HEK293 (cell line): Measurements from ENCODE around the gene NCR3LG1.

Source experiments
- CTCF ChIA-PET: fragments of 350-600 bp; formaldehyde crosslinking; extraction: SDS; loops from one replicate; lab custom pipeline; 2021; ENCODE audit warnings: antibody characterized with exemption; lab: Yijun Ruan, JAX
- POLR2A ChIA-PET: fragments of 300-600 bp; formaldehyde crosslinking; extraction: SDS; loops from one replicate; lab custom pipeline; 2020; ENCODE audit warnings: antibody characterized with exemption, inconsistent platforms; lab: Yijun Ruan, JAX
- H3K27ac ChIP-seq: fragments of 200-500 bp; sonication (Bioruptor generic); 2 replicates; pipeline ENCODE4 v1.5.1; 2014; ENCODE audit warnings: low read depth, low read length, control low read depth, inconsistent platforms; ENCODE audit errors: extremely low read depth
- H3K36me3 ChIP-seq, 2 experiments: fragments of 200-500 bp in 1 of 2; sonication (Bioruptor generic) in 1 of 2; 1 replicate in 1 of 2; 2 replicates in 1 of 2; pipeline ENCODE4 v1.5.1; 2014 to 2017; ENCODE audit warnings: inconsistent platforms in 2 of 2, low read length in 2 of 2; ENCODE audit not compliant: control insufficient read depth in 2 of 2, insufficient read depth in 1 of 2
- H3K4me1 ChIP-seq: fragments of 200-500 bp; sonication (Bioruptor generic); 2 replicates; pipeline ENCODE4 v1.5.1; 2014; ENCODE audit warnings: mild to moderate bottlenecking, low read length, inconsistent platforms; ENCODE audit not compliant: control insufficient read depth, insufficient read depth
- H3K4me3 ChIP-seq: 2 replicates; pipeline ENCODE4 v1.5.1; 2011; ENCODE audit warnings: low read depth, mild to moderate bottlenecking, control low read depth, low read length, moderate library complexity
- H3K9me3 ChIP-seq: fragments of 200-500 bp; sonication (Bioruptor generic); 2 replicates; pipeline ENCODE4 v1.5.1; 2014; ENCODE audit warnings: low read depth, low read length, inconsistent platforms; ENCODE audit not compliant: control insufficient read depth, insufficient read depth
- GLIS1 ChIP-seq: fragments of 450-650 bp; formaldehyde crosslinking; IDR thresholded peaks from 2 replicates; pipeline ENCODE4 v1.5.1; 2016; ENCODE audit warnings: missing biosample characterization, missing genetic modification characterization
- KLF1 ChIP-seq: fragments of 450-650 bp; formaldehyde crosslinking; IDR thresholded peaks from 2 replicates; pipeline ENCODE4 v1.5.1; 2016; ENCODE audit warnings: missing biosample characterization, missing genetic modification characterization
- SP3 ChIP-seq: fragments of 450-650 bp; formaldehyde crosslinking; IDR thresholded peaks from 2 replicates; pipeline ENCODE4 v1.5.1; 2016; ENCODE audit warnings: missing biosample characterization, missing genetic modification characterization
- SP7 ChIP-seq: fragments of 450-650 bp; formaldehyde crosslinking; IDR thresholded peaks from 2 replicates; pipeline ENCODE4 v1.5.1; 2016; ENCODE audit warnings: missing biosample characterization, missing genetic modification characterization
- TCF7L2 ChIP-seq: IDR thresholded peaks from 2 replicates; pipeline ENCODE4 v1.6.1; 2011; ENCODE audit warnings: low read depth, mild to moderate bottlenecking, inconsistent platforms, low read length, moderate library complexity, borderline replicate concordance
- ZNF114 ChIP-seq: fragments of 450-650 bp; formaldehyde crosslinking; IDR thresholded peaks from 2 replicates; pipeline ENCODE4 v1.5.0; 2017; ENCODE audit warnings: missing biosample characterization, missing genetic modification characterization
- ZNF121 ChIP-seq: fragments of 450-650 bp; formaldehyde crosslinking; IDR thresholded peaks from 2 replicates; pipeline ENCODE4 v1.5.1; 2016; ENCODE audit warnings: missing biosample characterization, missing genetic modification characterization
- ZNF148 ChIP-seq: fragments of 450-650 bp; formaldehyde crosslinking; IDR thresholded peaks from 2 replicates; pipeline ENCODE4 v1.5.0; 2017; ENCODE audit warnings: missing biosample characterization, missing genetic modification characterization, borderline replicate concordance
- ZNF184 ChIP-seq: fragments of 450-650 bp; IDR thresholded peaks from 2 replicates; pipeline ENCODE4 v1.5.1; 2018; ENCODE audit warnings: missing biosample characterization, mild to moderate bottlenecking, missing genetic modification characterization
- ZNF292 ChIP-seq: fragments of 450-650 bp; formaldehyde crosslinking; IDR thresholded peaks from 2 replicates; pipeline ENCODE4 v1.5.1; 2016; ENCODE audit warnings: low read depth, missing biosample characterization, missing genetic modification characterization, borderline replicate concordance
- ZNF302 ChIP-seq: fragments of 450-650 bp; formaldehyde crosslinking; IDR thresholded peaks from 2 replicates; pipeline ENCODE4 v1.5.1; 2016; ENCODE audit warnings: missing biosample characterization, missing genetic modification characterization, low read depth
- ZNF501 ChIP-seq: fragments of 450-650 bp; formaldehyde crosslinking; IDR thresholded peaks from 2 replicates; pipeline ENCODE4 v1.5.1; 2016; ENCODE audit warnings: missing biosample characterization, missing genetic modification characterization
- ZNF530 ChIP-seq: fragments of 450-650 bp; formaldehyde crosslinking; IDR thresholded peaks from 2 replicates; pipeline ENCODE4 v1.5.1; 2016; ENCODE audit warnings: low read depth, missing biosample characterization, missing genetic modification characterization
- ZNF585B ChIP-seq: fragments of 450-650 bp; formaldehyde crosslinking; IDR thresholded peaks from 2 replicates; pipeline ENCODE4 v1.5.1; 2016; ENCODE audit warnings: missing biosample characterization, missing genetic modification characterization
- ZNF600 ChIP-seq: fragments of 450-650 bp; formaldehyde crosslinking; IDR thresholded peaks from 2 replicates; pipeline ENCODE4 v1.5.1; 2016; ENCODE audit warnings: missing biosample characterization, missing genetic modification characterization
- ZNF621 ChIP-seq: fragments of 450-650 bp; formaldehyde crosslinking; IDR thresholded peaks from 2 replicates; pipeline ENCODE4 v1.5.1; 2017; ENCODE audit warnings: missing biosample characterization, missing genetic modification characterization
- ZNF624 ChIP-seq: fragments of 450-650 bp; formaldehyde crosslinking; IDR thresholded peaks from 2 replicates; pipeline ENCODE4 v1.5.1; 2017; ENCODE audit warnings: missing biosample characterization, missing genetic modification characterization
- ZNF670 ChIP-seq: fragments of 450-650 bp; formaldehyde crosslinking; IDR thresholded peaks from 2 replicates; pipeline ENCODE4 v1.5.1; 2016; ENCODE audit warnings: missing biosample characterization, missing genetic modification characterization, low read depth
- ZNF791 ChIP-seq: fragments of 450-650 bp; formaldehyde crosslinking; IDR thresholded peaks from 2 replicates; pipeline ENCODE4 v1.5.1; 2016; ENCODE audit warnings: missing biosample characterization, missing genetic modification characterization
- ZSCAN23 ChIP-seq: fragments of 450-650 bp; formaldehyde crosslinking; IDR thresholded peaks from 2 replicates; pipeline ENCODE4 v1.5.1; 2016; ENCODE audit warnings: missing biosample characterization, missing genetic modification characterization
- TF ChIP-seq, protein P1 (sequence below): fragments of 450-650 bp; formaldehyde crosslinking; IDR thresholded peaks from 2 replicates; pipeline ENCODE4 v1.5.1; 2016; ENCODE audit warnings: missing biosample characterization, missing genetic modification characterization
- TF ChIP-seq, protein P2 (sequence below): fragments of 450-650 bp; formaldehyde crosslinking; IDR thresholded peaks from 2 replicates; pipeline ENCODE4 v1.5.1; 2016; ENCODE audit warnings: missing biosample characterization, missing genetic modification characterization

Gene NCR3LG1

DNA sequence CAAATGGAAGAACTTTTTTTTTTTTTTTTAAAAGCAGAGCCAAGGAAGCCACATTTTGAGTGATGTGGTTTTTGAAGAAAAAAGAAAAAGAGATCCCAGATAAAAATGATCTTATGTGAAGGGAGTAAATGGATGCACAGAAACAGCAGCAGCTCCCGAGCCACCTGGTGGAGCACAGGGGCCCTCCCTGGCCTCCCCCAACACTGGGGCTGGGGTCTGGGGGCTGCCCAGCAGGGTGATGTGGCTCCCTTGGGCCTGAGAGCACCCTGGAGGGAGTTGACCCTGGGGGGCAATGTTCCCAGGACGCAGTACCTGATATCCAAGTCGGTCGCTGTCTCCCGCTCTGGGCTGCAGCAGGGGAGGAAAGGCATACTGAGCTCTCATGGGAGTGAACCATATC lies 63.4 kb downstream of the NCR3LG1 start (continued):
- TF ChIP-seq ZNF114 (no peak), ZNF302 (tag by site-specific recombination) (no peak), TCF7L2 (no peak), ZNF621 (tag by site-specific recombination) (no peak), ZNF585B (tag by site-specific recombination) (no peak), ZNF670 (no peak)
- TF ChIP-seq, protein P1, sequence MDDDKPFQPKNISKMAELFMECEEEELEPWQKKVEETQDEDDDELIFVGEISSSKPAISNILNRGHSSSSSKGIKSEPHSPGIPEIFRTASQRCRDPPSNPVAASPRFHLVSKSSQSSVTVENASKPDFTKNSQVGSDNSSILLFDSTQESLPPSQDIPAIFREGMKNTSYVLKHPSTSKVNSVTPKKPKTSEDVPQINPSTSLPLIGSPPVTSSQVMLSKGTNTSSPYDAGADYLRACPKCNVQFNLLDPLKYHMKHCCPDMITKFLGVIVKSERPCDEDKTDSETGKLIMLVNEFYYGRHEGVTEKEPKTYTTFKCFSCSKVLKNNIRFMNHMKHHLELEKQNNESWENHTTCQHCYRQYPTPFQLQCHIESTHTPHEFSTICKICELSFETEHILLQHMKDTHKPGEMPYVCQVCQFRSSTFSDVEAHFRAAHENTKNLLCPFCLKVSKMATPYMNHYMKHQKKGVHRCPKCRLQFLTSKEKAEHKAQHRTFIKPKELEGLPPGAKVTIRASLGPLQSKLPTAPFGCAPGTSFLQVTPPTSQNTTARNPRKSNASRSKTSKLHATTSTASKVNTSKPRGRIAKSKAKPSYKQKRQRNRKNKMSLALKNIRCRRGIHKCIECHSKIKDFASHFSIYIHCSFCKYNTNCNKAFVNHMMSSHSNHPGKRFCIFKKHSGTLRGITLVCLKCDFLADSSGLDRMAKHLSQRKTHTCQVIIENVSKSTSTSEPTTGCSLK = no peak

- POLR2A ChIA-PET = no interaction called here
- no peaks in the 10 kb centered on the region for H3K9me3 ChIP-seq
- CTCF ChIA-PET = interaction anchor here (0.6 to 0.7 kb wide), 2 partner anchors 37 to 114 kb away, joined by 3 to 8 read pairs; no protein-coding TSS in a partner anchor
- H3K4me1 ChIP-seq = peaks cover 3% of the 10 kb centered on the region; the same call in 1 of the 2 replicates
- H3K36me3 ChIP-seq = no peaks in the 10 kb centered on the region
- no peak overlapping the region for H3K27ac ChIP-seq
- no peak overlapping the region for H3K4me3 ChIP-seq
- no peak for TF ChIP-seq GLIS1 (tag by site-specific recombination)
- TF ChIP-seq ZNF791 = no peak
- TF ChIP-seq ZNF624 (tag by site-specific recombination) = no peak
- TF ChIP-seq KLF1 (tag by site-specific recombination) = no peak
- TF ChIP-seq SP3 (tag by site-specific recombination) = no peak
- TF ChIP-seq ZNF184 (tag by site-specific recombination) = no peak
- no peak for TF ChIP-seq ZNF148 (tag by site-specific recombination)
- no peak for TF ChIP-seq ZNF530 (tag by site-specific recombination)
- no peak for TF ChIP-seq ZNF292
- no peak for TF ChIP-seq ZNF121 (tag by site-specific recombination)
- TF ChIP-seq ZNF600 (tag by site-specific recombination) = no peak
- TF ChIP-seq SP7 (tag by site-specific recombination) = no peak
- TF ChIP-seq, protein P2, sequence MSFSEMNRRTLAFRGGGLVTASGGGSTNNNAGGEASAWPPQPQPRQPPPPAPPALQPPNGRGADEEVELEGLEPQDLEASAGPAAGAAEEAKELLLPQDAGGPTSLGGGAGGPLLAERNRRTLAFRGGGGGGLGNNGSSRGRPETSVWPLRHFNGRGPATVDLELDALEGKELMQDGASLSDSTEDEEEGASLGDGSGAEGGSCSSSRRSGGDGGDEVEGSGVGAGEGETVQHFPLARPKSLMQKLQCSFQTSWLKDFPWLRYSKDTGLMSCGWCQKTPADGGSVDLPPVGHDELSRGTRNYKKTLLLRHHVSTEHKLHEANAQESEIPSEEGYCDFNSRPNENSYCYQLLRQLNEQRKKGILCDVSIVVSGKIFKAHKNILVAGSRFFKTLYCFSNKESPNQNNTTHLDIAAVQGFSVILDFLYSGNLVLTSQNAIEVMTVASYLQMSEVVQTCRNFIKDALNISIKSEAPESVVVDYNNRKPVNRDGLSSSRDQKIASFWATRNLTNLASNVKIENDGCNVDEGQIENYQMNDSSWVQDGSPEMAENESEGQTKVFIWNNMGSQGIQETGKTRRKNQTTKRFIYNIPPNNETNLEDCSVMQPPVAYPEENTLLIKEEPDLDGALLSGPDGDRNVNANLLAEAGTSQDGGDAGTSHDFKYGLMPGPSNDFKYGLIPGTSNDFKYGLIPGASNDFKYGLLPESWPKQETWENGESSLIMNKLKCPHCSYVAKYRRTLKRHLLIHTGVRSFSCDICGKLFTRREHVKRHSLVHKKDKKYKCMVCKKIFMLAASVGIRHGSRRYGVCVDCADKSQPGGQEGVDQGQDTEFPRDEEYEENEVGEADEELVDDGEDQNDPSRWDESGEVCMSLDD = no peak
- TF ChIP-seq ZSCAN23 (tag by site-specific recombination) = no peak
- TF ChIP-seq ZNF501 (tag by site-specific recombination) = no peak
These were observed 64.0 kb downstream of the NCR3LG1 start for GRCh38 chr11:17415523-17416104.
